Right ventricle myocardium superior (tissue), 1 donor: ENCODE measurements around the gene CLINT1. TPM values are rescaled to one million over a fixed set of nuclear protein-coding genes. Genes with fewer than 3 reads are reported as not detected.

Source experiments
- ATAC-seq: fragments of 200-7000 bp; cut with Tn5 transposase; one replicate; pipeline ENCODE4 v1.9.1; 2020; ENCODE audit warnings: mild to moderate bottlenecking; ENCODE audit not compliant: poor library complexity
- DNase-seq: peaks from one replicate; pipeline ENCODE4 v3.0.0-alpha.2; 2020
- intact Hi-C: fragments of 100-400 bp; cut with DNase I; formaldehyde crosslinking; loops from one replicate; pipeline ENCODE4 v1.11.2; 2022
- total RNA-seq: library from RNA; stranded (reverse); fragmentation: NEBNext Ultra II Directional; extraction: Animal tissue kit (Norgen Biotek cat#: 25700); gene quantifications from one replicate; pipeline ENCODE4 v1.2.1, GENCODE V29; 2021
- donor health status: DM: no; HTN: yes; CAD: no; lungs with severe emphysema.

Gene CLINT1
- total RNA-seq, 1 donor from 2014 or later = 55.5 TPM

DNA sequence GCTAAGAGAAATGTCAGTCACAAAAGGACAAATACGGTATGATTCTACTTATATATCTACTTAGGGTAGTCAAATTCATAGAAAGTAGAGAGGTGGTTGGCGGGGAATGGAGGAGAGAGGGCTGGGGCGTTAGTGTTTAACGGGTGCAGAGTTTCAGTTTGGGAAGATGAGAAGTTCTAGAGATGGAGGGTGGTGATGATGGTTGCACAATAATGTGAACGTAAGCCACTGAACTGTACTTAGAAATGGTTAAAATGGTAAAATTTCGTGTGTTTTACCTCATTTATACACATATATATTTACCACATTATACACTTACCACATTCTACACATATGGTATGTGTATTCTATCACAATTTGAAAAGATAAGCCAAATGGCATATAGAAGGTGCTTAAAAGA is 79.7 kb downstream of the CLINT1 start:
- intact Hi-C loops = no loop called here
- no peak for ATAC-seq
- DNase-seq = no peak

DNA sequence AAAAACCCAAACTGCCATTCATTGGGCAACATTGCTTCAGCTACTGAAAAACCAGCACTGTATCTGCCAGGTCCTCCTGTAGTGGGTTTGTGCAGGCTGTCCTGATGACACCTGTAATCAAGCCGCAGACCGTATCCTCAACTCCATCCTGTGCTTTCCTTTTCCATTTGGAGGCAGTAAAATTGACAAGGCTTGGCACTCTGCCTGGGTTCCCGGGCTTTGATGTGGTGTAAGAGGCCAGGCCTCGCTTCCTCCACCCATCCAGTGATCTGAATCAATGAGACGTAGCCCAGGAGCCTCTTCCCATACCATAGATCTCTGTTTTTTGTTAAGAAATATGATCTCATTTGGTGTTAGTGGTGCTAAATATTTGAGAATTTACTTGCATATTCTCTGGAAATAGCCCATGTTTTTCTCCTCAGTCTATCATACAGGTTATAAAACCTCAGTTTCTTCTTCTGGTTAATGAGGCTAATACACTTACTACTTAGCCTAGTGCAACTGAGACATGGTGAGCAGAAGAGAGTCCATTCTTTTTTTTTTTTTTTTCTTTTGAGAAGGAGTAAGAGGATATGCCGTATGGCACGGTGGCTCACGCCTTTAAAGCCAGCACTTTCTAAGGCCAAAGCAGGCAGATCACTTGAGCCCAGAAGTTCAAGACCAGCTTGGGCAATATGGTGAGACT is 80.7 kb downstream of the CLINT1 start:
- intact Hi-C loops = no loop called here
- DNase-seq = no peak
- no peak for ATAC-seq

DNA sequence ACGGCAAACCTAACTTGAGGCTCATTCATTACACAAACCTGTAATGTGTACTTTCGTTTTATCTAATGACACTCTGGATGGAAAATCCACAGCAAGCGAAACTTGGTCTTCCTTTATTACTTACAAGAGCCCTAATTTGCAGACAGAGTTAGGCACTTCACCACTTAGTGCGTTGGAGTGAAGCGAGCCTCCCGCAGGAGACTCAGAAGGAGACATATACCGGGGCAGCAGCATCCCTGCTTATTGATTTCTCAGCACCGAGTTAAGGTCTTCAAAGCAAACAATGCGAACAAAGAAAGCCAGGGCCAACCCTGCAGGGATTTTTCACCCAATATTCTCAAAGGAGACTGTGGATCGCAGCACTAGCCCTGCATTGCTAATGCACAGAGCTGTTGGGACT is 86.8 kb downstream of the CLINT1 start:
- DNase-seq (no peak), ATAC-seq (no peak)
- intact Hi-C loops = no loop called here

DNA sequence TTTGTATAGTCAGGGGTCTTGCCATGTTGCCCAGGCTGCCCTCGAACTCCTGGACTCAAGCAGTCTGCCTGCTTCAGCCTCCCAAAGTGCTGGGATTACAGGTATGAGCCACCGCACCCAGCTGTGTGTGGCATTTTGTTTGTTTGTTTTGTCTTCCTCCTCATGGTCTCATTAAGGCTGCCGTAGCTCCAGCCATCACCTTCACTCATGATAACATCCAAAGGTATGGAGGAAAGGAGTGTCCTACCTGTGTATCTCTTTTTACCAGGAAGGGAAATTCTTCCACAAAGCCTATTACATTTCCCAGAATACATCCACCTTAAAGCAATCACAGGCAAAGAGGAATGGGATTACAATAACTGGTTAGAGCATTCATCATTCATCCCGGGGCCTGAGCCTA is 88.3 kb downstream of the CLINT1 start:
- no peak for ATAC-seq
- no peak for DNase-seq
- intact Hi-C loops = no loop called here

DNA sequence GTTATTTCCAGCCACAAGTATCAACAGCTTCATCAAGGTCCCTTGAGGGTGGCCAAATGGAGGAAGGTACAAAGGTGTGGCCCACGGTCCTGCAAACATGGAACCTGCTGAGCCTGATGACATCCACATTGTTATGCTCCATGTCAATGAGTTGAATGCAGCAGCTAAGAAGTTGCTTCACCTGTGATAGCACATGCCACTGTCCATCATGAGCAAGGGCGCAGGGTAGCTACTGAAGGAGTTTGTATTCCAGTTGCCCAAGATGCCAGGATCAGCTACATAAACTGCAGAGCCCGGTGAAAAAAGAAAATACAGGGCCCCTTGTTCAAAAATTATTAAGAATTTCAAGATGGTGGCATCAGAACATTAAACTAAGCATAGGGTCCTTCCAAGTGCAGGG is 91.3 kb downstream of the CLINT1 start:
- no peak for ATAC-seq
- DNase-seq = no peak
- intact Hi-C loops = no loop called here

DNA sequence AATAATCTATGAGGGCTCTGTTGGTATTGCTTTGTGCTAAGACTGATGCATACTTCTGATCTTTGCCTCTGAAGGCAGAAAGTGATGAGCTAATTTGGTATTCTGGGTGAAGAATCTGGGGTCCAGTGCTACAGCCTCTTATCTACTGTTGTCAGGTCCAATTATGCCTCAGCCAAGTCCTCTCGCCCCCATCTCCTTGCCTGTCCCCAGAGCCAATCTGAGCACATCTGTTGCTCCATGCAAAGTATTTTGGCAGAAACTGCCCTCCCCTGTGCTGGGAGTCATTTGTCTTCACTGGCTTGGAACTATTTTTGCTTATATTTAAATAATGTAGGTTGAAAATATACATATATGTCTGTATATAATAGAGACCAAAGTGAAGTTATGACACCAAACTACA is 92.0 kb downstream of the CLINT1 start:
- no peak for DNase-seq
- no peak for ATAC-seq
- intact Hi-C loops = no loop called here

DNA sequence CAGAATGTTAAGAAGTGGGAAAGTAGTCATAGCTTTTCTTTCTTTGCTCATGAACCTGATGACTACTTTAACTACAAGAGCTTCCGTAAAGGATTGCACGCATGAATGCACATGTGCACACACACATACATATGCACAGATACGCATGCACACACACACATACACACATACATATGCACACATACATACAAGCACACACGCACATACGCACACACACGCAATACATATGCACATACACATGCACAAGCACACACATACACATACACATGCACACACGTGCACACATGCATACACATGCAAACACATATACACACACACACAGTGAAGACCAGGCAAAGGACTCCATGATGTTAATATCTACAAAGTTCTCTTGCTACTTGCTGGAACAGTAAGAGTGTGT is 92.5 kb downstream of the CLINT1 start:
- intact Hi-C loops = no loop called here
- DNase-seq (no peak), ATAC-seq (no peak)

DNA sequence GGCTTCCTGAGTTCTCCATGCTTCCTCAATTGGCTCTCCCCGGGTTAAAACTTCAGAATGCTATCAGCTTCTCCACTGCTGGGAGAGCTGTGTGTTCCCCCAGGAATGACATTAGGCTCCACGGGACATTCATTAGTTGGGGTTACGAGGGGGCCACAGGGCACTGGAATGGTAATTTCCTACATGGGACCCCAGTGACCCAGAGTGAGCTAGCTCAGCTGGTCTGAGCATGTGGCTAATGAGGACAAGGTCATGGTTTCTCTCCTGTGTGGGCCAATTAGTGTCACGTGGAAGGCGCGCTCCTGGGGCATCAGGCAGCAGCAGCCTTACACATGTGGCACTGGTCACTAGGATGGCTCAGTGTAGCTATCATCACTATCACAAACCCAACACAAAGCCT is 94.4 kb downstream of the CLINT1 start:
- no peak for DNase-seq
- ATAC-seq = no peak
- intact Hi-C loops = no loop called here

DNA sequence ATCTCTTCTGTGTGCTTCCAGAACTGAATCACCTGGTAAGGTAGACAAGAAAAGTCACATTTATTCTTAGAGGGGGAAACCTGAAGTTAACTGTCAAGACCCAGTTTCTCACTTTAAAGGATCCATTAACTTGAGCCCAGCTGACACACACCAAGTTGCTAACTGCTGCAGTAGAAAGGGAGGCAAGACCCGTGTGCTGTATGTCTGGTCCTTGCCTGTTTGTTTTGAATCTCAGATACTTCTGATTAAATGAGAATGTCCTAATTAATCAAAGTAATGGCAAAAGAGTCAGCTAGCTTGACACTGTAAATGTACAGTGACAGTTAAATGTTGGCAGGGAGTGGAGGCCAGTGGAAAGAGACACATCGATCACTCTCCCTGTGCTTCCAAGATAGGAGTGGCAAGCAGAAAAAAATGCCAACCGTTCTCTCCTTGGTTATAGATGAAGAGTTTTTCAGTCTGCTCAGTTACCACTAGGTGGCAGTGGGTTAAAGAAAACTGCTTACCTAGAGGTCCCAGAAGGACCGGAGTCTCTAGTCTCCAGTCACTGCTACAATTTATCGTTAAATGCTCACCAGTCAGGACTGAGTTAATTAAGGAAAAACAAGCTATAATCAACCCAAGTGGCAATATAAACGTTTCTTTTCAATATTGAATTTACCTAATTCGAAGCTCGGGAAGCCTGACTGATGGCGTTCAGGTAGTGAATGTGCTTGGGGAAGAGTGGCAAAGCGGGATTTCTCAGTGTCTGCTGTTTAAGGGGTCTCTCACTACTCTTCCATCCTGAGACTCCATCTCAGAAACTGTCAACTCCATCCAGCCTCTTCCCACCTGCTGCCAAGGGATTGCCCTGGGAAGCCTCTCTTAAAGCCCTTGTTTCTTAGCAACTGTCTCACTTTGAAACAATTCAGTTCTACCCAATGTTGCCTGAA is 97.0 kb downstream of the CLINT1 start:
- intact Hi-C loops = no loop called here
- ATAC-seq (peak; percentile 86), DNase-seq (no peak)

DNA sequence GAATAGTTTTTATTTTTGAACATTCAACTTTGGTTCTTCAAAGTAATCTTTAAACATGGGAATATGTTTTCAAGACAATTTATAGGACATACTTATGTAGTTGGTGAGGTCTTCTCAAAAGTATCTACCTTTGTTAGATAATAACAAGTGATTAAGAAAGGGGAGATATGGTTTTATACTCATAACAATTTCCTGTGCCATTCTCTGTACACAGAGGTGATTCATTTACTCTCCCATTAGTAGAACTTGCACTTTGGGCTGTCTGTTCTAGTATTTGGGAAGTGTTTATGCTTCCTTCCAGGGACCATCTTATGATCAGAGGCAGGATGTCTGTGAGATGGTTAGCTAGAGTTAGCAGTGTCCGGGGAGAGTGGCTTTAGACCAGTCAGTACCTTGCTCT is 100.2 kb downstream of the CLINT1 start:
- intact Hi-C loops = no loop called here
- no peak for ATAC-seq
- DNase-seq = no peak

DNA sequence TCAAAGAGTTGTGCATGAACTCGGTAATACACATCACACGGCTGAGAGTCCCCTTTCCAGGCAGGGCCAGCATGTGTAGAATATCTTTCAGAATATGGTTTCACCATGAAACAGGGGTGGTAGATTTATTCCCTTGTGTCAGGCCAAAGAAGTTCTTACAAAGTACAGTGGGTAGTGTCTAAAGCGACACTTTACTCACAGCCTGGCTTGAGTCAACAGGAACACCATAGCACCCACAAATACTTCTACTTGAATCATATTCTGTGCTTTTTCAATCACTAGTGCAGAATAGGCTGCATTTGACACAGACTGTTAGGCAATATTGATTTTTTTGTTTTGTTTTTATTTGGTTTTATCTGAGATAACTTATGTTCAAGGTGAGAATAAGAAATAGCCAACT is 102.8 kb downstream of the CLINT1 start:
- DNase-seq = no peak
- intact Hi-C loops = no loop called here
- no peak for ATAC-seq

DNA sequence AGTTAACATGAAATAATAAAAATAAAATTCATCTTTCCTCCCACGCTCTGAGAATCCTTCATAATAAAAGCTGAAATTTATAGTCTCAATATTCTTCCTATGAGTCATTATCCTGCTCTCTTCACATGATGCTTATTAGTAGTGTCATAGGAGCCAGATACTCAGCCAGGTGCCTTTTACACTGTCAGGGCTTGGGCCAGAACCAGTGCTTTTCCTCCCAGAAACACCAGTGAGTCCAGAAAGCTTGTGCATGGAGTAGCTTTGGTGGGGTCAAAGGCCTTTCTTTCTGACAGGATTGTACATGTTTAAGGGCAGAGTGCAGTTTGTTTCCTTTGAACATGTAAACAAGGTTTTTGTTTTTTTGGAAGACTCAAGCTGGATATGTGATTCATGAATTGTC is 108.6 kb downstream of the CLINT1 start:
- intact Hi-C loops = no loop called here
- DNase-seq (no peak), ATAC-seq (no peak)

DNA sequence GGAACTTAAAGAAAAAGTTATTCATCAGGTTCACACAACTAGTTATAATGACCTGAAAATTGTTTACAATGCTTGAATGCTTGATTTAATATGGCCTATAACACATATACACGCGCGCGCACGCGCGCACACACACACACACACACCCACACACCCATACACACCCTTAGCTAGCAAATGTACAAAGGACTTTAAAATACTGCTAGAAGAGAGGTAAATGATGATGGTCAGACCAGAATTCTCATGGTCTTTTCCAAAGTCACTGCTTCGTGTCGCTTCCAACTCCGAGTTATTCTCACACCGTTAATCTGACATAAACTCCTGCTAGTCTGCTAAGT is 109.5 kb downstream of the CLINT1 start:
- no peak for DNase-seq
- intact Hi-C loops = no loop called here
- no peak for ATAC-seq

DNA sequence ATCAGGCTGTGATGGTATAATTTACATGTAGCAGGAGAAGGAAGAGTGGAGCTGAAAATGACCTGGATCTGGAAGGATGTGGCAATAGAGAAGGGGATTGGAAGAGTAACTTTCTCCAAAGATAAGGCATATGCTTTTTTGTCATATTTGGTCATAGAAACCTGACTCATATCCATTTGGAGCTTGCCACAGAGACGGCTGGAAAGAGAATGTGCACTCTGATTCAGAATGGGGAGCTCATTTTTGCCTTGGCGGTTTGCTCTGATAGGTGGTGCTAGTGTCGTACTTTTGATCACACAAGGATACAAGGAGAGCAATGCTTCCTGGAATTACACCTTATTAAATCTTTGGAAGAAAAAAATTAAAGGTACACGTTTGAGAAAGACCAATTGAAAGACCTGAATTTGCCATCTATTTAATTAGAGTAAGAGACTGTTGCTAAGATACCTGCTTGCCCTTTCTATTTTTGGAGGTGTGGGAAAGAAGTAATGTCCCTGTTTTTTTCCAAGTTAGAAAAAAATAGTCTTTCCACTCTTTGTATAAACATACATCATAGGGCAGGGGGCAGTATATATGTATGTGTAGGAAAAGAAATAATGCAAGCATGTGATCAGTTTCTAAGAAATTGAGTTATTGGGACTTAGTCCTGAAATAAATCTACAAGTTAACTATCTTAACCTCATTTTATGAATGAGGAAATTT is 110.0 kb downstream of the CLINT1 start:
- intact Hi-C loops = no loop called here
- ATAC-seq (no peak), DNase-seq (no peak)

DNA sequence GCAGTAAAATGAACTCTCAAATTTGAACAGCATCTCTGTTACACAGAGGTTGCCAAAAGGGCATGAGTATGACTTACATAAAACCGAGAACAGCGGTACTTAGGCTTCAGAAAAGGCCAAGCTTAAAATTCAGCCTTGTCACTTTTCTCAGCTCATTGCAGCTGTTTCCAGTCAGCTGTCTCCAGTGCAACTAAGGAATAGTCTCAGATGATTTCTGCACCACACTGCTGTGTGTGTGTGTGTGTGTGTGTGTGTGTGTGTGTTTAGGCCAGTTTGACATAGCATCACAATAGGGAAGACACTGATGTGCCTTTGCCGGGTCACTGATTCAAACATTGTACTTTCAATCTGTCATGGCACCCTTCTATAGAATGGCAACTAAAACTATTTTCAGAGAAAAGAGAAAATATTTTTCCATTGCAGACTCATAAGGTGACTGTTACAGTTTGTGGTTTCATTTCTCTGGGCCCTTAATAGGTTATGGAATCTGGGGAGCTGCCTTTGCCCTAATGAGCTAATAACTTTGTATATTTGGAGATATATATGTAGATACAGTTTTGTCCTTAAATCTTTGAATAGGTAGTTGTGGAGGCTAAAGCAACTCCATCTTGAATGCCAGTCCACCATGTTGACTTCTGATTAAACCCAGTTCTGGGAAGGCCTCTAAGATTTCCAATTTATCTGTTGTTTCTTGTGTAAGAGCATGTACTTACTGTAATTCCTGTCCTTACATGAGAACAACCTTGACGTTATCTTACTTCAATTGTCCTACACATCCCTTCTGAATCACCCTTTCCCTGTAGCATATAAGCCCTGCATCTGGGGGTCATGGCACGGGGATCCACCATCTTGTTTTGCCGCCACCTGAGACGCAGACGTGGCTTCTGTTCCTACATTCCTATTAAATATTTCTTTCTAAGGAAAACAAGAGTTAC is 110.9 kb downstream of the CLINT1 start:
- ATAC-seq (no peak), DNase-seq (no peak)
- intact Hi-C loops = no loop called here

DNA sequence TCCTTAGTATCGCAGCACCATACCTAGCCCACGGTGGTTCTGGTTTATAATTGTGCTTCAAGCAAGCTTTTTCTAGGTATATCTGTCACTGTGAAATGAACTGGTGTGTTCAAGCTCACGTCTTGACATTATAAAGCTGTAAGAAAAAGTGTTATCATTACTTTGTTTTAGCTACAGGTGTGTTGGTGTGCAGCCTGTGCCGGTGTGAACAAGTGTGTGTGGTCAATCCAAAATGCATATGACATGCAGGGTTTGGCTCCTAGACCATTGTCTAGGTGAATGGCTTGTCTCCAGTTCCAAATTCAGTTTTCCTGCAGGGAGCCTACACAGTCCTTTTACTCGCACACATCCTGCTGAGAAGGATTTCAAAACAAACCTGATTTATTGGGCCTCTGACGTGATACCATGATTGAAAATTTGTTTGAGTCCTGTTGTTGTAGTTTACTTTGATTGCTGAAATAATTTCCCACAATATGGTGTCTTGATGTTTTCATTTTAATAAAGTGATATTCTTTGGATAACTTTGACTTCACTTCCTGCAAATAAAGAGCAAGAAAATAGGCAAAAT is 111.7 kb downstream of the CLINT1 start:
- intact Hi-C loops = no loop called here
- DNase-seq (no peak), ATAC-seq (no peak)

DNA sequence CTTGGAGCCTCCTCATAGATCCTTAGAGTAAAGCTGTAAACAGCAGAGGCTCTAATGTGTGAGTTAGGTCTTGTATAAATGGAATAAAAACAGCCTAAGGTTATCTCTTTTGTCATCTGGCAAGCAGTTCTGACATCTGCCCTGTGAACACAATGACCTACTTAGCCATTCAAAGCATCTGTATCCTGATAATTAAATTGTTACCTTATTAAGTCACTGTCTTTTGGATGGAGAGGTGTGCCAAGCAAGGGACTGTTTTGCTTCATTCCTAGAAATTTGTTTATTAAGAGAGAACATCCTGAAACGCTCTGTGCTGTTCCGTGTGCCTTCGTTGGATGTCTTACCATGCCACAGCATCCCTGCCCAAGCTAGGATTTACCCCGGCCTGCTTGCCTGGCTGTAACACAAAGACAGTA is 113.9 kb downstream of the CLINT1 start:
- DNase-seq (no peak), ATAC-seq (no peak)
- intact Hi-C loops = no loop called here
